ENCODE measurements around the gene TRIM17. TPM values are rescaled to one million over a fixed set of nuclear protein-coding genes. Genes with fewer than 3 reads are reported as not detected.

The TRIM17 gene
- total and polyA plus RNA-seq, 2 of the 13 experiments (the other 11 are each of a cell fraction or from before 2014, with no cell fraction given), result 0.32 to 0.64 TPM

DNA sequence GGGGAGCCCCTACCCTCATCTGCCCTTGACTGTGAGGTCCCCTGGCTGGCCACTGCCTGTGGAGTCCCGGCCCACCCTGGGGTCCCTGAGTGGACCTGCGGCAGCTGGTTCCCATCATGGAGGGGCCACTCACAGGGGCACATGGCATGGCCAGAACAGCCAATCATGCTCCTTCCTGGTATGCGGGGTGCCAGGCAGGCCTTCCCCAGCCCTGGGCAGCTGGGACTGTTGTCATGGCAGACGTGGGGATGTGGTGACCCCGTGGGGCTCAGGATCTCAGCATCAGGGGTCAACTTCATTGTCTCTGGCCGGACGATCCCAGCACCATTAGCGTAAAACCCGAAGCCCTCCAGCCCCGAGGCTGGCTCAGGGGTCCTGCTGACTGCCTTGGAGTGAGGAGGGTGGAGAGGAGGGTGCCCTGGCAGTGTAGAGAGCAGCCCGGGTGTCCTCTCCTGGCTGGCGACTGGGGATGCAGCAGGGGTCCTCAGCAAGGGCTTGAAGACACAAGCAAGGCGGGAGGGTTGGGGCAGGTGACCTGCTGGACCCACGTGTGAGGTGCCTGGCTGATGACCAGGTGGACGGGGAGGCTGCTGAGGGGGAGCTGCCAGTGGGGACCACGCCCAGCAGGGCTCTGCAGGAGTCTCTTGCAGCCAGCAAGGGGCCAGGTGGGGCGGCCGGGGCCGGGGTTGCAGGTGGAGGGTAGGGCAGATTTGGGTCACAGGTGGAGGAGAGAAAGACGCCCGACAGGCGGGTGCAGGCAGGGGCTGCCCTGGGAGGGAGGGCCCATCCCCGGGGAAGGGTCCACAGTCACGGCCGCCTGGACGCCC lies 55.1 kb downstream of the TRIM17 start:
- ATAC-seq (no peak), FAIRE-seq (no peak), DNase-seq (ENCODE audit: low spot score) (no peak)
- in situ Hi-C loops (cut with HindIII; ENCODE audit: extremely low pct_ligation_motif_present, low pct_unique_long_range_greater_than_20kb), result no loop called here
- no peak overlapping the region for H2AFZ ChIP-seq (ENCODE audit: low read length)
- intact Hi-C loops (cut with micrococcal nuclease; ENCODE audit: unreplicated experiment), result no loop called here
- no TSS peak for BruUV-seq (replicated peaks)
- 34% methylated on average over 12 of the region's 26 CpGs for WGBS (ENCODE audit: low lambda C conversion rate)
- H3K4me1 ChIP-seq (ENCODE audit: insufficient read depth, low read length), result no peaks in the 10 kb centered on the region; the same call in 1 of the 2 replicates
- no peak overlapping the region for H3K4me3 ChIP-seq (replicated peaks in 1 of 3; ENCODE audit: insufficient read depth in 1 of 3, low read depth in 2 of 3, low read length in 3 of 3)
- H3K9ac ChIP-seq (ENCODE audit: insufficient read depth, low read depth, low read length), result no peak overlapping the region
- H3K27me3 ChIP-seq (ENCODE audit: control insufficient read depth in 1 of 2, insufficient read depth in 2 of 2, low read length in 2 of 2), result peaks cover 3 to 5% of the 10 kb centered on the region in 2 experiments; a peak in 4 of 5 replicates
- H3K4me2 ChIP-seq (ENCODE audit: low read depth, low read length), result no peak overlapping the region
- H3K36me3 ChIP-seq (replicated peaks in 1 of 2; ENCODE audit: control insufficient read depth in 1 of 2, insufficient read depth in 2 of 2, low read length in 2 of 2), result no peaks in the 10 kb centered on the region
- H3K27ac ChIP-seq (ENCODE audit: extremely low read length, insufficient read depth, low read length), result no peak overlapping the region
- no peaks in the 10 kb centered on the region for H3K79me2 ChIP-seq (ENCODE audit: insufficient read depth, low read length)
- POLR2A ChIA-PET, result no interaction called here
- H4K20me1 ChIP-seq (ENCODE audit: insufficient read depth, low read length), result no peaks in the 10 kb centered on the region
- CTCF ChIA-PET (ENCODE audit: low intra/inter-chr PET ratio, low total read pairs), result no interaction called here
- no peaks in the 10 kb centered on the region for H3K9me3 ChIP-seq (ENCODE audit: low read length)
- TF ChIP-seq SIN3B (IDR thresholded peaks at IDR 0.05; ENCODE audit: low read length) (no peak), ZNF737 (CRISPR knock-in tag; IDR thresholded peaks at IDR 0.05; ENCODE audit: borderline replicate concordance) (no peak), NAIF1 (CRISPR knock-in tag; IDR thresholded peaks at IDR 0.05; ENCODE audit: borderline replicate concordance) (no peak), ZBTB3 (CRISPR knock-in tag; IDR thresholded peaks at IDR 0.05; ENCODE audit: borderline replicate concordance, low read depth) (no peak), NFIC (IDR thresholded peaks at IDR 0.05; ENCODE audit: low read length) (no peak), FIP1L1 (IDR thresholded peaks at IDR 0.05; ENCODE audit: borderline replicate concordance, insufficient read depth, low read depth, low read length) (no peak), KLF12 (CRISPR knock-in tag; IDR thresholded peaks at IDR 0.05; ENCODE audit: borderline replicate concordance) (no peak), ZNF33B (CRISPR knock-in tag; IDR thresholded peaks at IDR 0.05) (no peak)
- TF ChIP-seq, protein P1, sequence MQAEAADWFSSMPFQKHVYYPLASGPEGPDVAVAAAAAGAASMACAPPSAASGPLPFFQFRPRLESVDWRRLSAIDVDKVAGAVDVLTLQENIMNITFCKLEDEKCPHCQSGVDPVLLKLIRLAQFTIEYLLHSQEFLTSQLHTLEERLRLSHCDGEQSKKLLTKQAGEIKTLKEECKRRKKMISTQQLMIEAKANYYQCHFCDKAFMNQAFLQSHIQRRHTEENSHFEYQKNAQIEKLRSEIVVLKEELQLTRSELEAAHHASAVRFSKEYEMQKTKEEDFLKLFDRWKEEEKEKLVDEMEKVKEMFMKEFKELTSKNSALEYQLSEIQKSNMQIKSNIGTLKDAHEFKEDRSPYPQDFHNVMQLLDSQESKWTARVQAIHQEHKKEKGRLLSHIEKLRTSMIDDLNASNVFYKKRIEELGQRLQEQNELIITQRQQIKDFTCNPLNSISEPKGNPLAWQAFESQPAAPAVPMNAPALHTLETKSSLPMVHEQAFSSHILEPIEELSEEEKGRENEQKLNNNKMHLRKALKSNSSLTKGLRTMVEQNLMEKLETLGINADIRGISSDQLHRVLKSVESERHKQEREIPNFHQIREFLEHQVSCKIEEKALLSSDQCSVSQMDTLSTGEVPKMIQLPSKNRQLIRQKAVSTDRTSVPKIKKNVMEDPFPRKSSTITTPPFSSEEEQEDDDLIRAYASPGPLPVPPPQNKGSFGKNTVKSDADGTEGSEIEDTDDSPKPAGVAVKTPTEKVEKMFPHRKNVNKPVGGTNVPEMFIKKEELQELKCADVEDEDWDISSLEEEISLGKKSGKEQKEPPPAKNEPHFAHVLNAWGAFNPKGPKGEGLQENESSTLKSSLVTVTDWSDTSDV (CRISPR knock-in tag; IDR thresholded peaks at IDR 0.05), result no peak
- TF ChIP-seq, protein P2, sequence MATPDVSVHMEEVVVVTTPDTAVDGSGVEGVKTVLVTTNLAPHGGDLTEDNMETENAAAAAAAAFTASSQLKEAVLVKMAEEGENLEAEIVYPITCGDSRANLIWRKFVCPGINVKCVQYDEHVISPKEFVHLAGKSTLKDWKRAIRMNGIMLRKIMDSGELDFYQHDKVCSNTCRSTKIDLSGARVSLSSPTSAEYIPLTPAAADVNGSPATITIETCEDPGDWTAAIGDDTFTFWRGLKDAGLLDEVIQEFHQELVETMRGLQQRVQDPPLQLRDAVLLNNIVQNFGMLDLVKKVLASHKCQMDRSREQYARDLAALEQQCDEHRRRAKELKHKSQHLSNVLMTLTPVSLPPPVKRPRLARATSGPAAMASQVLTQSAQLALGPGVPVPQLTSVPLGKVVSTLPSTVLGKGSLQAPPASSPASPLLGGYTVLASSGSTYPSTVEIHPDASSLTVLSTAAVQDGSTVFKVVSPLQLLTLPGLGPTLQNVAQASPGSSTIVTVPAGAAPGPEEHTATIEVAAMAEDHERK (CRISPR knock-in tag; IDR thresholded peaks at IDR 0.05; ENCODE audit: low read depth), result no peak
- TF ChIP-seq, protein P3, sequence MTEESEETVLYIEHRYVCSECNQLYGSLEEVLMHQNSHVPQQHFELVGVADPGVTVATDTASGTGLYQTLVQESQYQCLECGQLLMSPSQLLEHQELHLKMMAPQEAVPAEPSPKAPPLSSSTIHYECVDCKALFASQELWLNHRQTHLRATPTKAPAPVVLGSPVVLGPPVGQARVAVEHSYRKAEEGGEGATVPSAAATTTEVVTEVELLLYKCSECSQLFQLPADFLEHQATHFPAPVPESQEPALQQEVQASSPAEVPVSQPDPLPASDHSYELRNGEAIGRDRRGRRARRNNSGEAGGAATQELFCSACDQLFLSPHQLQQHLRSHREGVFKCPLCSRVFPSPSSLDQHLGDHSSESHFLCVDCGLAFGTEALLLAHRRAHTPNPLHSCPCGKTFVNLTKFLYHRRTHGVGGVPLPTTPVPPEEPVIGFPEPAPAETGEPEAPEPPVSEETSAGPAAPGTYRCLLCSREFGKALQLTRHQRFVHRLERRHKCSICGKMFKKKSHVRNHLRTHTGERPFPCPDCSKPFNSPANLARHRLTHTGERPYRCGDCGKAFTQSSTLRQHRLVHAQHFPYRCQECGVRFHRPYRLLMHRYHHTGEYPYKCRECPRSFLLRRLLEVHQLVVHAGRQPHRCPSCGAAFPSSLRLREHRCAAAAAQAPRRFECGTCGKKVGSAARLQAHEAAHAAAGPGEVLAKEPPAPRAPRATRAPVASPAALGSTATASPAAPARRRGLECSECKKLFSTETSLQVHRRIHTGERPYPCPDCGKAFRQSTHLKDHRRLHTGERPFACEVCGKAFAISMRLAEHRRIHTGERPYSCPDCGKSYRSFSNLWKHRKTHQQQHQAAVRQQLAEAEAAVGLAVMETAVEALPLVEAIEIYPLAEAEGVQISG (CRISPR knock-in tag; IDR thresholded peaks at IDR 0.05), result no peak
- TF ChIP-seq, protein P4, sequence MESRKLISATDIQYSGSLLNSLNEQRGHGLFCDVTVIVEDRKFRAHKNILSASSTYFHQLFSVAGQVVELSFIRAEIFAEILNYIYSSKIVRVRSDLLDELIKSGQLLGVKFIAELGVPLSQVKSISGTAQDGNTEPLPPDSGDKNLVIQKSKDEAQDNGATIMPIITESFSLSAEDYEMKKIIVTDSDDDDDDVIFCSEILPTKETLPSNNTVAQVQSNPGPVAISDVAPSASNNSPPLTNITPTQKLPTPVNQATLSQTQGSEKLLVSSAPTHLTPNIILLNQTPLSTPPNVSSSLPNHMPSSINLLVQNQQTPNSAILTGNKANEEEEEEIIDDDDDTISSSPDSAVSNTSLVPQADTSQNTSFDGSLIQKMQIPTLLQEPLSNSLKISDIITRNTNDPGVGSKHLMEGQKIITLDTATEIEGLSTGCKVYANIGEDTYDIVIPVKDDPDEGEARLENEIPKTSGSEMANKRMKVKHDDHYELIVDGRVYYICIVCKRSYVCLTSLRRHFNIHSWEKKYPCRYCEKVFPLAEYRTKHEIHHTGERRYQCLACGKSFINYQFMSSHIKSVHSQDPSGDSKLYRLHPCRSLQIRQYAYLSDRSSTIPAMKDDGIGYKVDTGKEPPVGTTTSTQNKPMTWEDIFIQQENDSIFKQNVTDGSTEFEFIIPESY (CRISPR knock-in tag; IDR thresholded peaks at IDR 0.05), result no peak
- TF ChIP-seq, protein P5, sequence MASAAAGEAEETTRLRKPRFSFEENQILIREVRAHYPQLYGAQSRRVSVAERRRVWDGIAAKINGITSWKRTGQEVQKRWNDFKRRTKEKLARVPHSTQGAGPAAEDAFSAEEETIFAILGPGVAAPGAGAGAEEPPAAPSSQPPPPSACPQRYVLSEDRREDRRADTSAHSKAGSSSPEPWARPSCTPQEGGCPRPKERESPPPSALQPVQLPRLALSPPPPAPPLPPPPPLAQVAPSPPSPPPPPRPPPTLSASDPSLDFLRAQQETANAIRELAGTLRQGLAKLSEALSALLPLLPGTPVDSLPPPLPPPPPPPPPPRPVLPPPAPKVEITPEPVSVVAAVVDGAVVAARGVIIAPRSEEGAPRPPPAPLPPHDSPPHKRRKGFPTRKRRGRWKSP (CRISPR knock-in tag; IDR thresholded peaks at IDR 0.05), result no peak
